Measurements from ENCODE around the gene NUTF2.
A peak's percentile ranks its signal among the peaks of the same experiment; 100 is the strongest.
"Not testable (repeated sequence)": the region's sequence is repeated elsewhere in the genome, so short reads cannot be mapped to it uniquely, and the experiment has no call there.

The NUTF2 gene

GRCh38 chr16:67841198-67841815 lies 5.4 kb upstream of the NUTF2 start:
- no peak for DNase-seq

- peak; percentile 94 for DNase-seq
Observed at GRCh38 chr16:67841816-67842508, 4.8 kb upstream of the NUTF2 start, which contains the start of gene THAP11. Gene THAP11 (plus strand): TSS chr16:67842320. CDS start chr16:67842555, 235 bp downstream.

- DNase-seq = peak; percentile 63
Observed at GRCh38 chr16:67842509-67843342, 4.0 kb upstream of the NUTF2 start.

- DNase-seq = no peak
Observed at GRCh38 chr16:67843343-67843765, 3.4 kb upstream of the NUTF2 start.

GRCh38 chr16:67844497-67844896 lies 2.2 kb upstream of the NUTF2 start:
- no peak for DNase-seq

GRCh38 chr16:67845291-67846062 lies 1.3 kb upstream of the NUTF2 start:
- DNase-seq = no peak

- no peak for DNase-seq
Observed at GRCh38 chr16:67846063-67846319, 742 bp upstream of the NUTF2 start.

GRCh38 chr16:67847064-67847861 lies 530 bp downstream of the NUTF2 start, which contains the start of gene CENPT:
Gene CENPT (minus strand): TSS chr16:67847693. CDS start chr16:67833859, 13,834 bp downstream.
- no peak for DNase-seq

- no peak for DNase-seq
Observed at GRCh38 chr16:67848118-67848517, 1.4 kb downstream of the NUTF2 start.

- no peak for DNase-seq
Observed at GRCh38 chr16:67853670-67854069, 6.9 kb downstream of the NUTF2 start.

GRCh38 chr16:67855789-67856188 lies 9.1 kb downstream of the NUTF2 start:
- no peak for DNase-seq

GRCh38 chr16:67856927-67857546 lies 10.3 kb downstream of the NUTF2 start:
- DNase-seq = no peak

GRCh38 chr16:67857547-67858233 lies 11.0 kb downstream of the NUTF2 start:
- peak; percentile 87 for DNase-seq

GRCh38 chr16:67858500-67858899 lies 11.8 kb downstream of the NUTF2 start:
- peak; percentile 18 for DNase-seq

- no peak for DNase-seq
Observed at GRCh38 chr16:67860589-67861398, 14.1 kb downstream of the NUTF2 start.

GRCh38 chr16:67861877-67862276 lies 15.1 kb downstream of the NUTF2 start:
- DNase-seq = no peak

- no peak for DNase-seq
Observed at GRCh38 chr16:67862623-67863583, 16.2 kb downstream of the NUTF2 start.

GRCh38 chr16:67864044-67864443 lies 17.3 kb downstream of the NUTF2 start:
- not testable (repeated sequence) for DNase-seq

- no peak for DNase-seq
Observed at GRCh38 chr16:67864594-67864993, 17.9 kb downstream of the NUTF2 start.
